GM19099 (cell line): ENCODE results near the gene TXNL1.

Experiments used
- POLR2A ChIP-seq: IDR thresholded peaks from 3 replicates; pipeline ENCODE4 v1.6.1; 2011; ENCODE audit warnings: low read depth; ENCODE audit not compliant: insufficient read length; ENCODE audit errors: extremely low read depth

TXNL1 gene

DNA sequence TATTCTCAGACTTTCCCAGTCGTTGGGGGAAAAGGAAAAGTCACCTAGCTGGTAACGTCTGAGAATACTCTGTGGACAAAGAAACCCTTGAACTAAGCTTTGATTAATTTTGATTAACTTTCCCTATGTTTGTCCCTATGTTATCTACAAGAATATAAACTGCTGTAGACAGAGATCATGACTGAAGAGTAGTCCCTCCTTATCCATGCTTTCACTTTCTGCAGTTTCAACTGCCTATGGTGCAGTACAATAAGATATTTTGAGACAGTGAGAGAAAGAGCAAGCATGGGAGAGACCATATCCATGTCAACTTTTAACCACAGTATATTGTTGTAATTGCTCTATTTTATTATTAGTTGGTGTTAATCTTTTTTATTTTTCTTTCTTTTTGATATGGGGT is 31.8 kb downstream of the TXNL1 start:
- TF ChIP-seq POLR2A = no peak

DNA sequence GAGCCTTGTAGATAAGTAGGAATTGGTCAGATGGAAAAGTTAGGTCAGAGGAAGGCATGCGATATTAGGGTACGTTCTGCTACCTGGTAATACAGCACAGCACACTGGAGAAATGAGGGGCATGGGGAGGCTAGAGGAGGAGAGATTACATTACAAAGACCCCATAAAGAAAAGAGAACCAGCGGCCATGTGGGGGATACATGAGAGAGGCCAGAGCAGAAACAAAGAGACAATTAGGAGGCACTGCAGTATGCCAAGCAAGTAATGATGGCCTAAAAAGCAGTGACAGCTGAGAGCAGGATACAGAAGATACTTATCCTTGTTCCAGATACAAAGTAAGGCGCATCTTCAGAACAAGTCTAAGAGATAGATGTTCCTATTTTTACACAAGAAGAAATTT is 40.0 kb downstream of the TXNL1 start:
- TF ChIP-seq POLR2A = no peak

DNA sequence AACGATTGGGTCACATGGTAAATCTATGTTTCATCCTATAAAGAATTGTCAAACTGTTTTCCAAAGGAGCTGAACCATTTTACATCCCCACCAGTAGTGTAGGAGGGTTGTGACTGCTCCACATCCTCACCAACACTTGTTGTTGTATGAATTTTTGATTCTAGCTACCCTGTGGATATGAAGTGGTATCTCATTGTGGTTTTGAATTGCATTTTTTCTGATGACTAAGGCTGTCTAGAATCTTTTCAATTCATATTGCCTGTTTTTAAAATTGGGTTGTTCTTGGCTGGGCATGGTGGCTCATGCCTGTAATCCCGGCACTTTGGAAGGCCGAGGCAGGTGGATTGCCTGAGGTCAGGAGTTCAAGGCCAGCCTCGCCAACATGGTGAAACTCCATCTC is 44.5 kb downstream of the TXNL1 start:
- TF ChIP-seq POLR2A = no peak

DNA sequence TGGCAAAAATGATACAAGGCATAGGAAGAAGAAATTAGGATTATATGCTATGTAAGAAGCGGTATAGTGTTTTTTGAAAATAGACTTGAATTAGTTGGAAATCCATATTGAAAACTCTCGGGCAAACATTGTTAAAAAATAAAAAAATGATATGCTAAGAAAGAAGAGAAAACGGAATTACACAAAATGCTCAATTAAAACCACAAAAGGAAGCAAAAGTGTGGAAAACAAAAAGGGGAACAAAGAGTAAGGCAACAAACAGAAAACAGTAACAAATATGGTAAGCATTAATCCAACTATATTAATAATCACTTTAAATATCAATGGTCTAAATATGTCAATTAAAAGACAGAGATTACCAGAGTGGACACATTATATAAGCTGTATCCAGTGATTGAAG is 58.4 kb downstream of the TXNL1 start:
- no peak for TF ChIP-seq POLR2A

DNA sequence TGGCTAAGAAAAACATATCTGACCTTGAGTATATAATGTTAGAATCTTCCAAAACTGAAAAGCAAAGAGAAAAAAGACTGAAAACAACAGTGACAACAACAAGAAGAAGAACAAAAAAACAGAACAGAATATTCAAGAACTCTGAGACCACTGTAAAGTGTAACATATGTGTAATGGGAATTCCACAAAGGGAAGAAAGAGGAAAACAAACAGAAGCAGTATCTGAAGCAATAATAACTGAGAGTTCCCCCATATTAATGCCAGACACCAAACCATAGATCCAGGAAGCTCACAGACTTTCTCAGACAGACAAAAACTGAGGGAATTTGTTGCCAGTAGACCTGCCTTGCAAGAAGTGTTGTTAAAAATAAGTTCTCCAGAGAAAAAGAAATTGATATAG is 58.9 kb downstream of the TXNL1 start:
- no peak for TF ChIP-seq POLR2A

DNA sequence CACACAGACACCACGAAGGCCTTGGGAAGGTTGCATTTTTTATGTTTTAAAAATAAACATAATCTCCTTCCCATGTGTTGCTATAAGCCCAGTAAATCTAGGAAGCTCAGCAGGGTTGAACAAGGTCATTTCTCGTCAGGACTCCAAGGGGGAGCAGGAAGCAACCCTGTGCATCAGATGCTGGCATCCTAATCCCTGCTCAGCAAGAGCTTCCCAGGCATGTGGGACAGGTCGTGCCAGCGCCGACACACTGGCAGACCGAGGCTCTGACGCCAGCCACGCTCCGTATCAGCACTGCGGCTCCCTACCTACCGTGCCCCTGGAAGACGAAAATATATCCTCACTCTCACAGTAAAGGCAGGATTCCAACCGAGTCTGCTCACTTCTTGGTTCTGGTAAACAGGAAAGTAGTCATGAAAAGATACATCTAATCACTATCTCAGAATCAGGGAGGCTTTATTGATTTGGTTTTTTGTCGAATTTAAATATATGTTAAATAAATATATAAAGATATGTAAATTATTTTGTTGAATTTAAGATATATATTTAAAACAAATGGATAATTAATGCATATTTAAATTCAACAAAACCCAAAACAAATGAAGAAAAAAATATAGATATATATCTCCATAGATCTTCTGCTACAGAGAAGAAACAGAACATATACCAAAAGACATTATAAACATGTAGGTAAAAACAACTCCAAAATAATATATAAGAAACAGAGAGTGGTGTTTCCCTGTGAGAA is 61.4 kb downstream of the TXNL1 start:
- TF ChIP-seq POLR2A = no peak

DNA sequence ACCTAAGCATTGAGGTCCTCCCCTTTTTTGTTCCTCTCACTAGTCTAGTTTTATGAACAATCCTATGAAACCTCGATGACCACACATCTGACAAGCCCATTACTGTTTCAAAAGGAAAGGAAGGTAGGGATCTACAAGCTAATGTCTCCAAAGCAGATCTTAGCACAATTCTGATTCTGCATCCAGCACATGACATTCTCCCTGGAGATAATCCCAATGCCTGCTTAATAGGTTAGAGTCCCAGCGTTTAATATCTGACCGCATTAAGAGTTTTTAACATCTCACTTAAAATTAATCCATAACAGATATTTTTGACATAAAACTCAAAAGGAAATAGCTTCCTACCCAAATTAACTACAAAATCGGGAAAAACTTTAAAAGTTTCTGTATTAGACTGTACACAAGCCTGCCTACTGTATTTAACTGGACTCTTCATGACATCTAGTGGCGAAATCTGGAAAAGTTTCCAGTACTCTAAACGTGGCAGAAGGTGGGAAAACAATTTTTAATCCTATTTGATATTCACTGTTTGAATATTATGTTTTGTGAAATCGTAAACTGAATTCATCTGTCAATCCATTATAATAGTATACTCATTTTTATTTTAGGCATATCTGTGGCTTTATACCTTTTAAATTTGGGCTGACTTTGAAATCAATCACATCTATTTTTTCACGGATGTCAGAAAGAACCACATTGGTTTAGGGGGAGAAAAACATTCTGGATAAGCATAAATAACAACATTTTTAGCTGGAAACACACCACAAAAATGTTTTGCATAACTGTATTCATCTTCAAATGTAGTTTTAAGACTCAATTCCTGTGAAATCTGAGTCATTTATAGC is 62.4 kb downstream of the TXNL1 start:
- no peak for TF ChIP-seq POLR2A

DNA sequence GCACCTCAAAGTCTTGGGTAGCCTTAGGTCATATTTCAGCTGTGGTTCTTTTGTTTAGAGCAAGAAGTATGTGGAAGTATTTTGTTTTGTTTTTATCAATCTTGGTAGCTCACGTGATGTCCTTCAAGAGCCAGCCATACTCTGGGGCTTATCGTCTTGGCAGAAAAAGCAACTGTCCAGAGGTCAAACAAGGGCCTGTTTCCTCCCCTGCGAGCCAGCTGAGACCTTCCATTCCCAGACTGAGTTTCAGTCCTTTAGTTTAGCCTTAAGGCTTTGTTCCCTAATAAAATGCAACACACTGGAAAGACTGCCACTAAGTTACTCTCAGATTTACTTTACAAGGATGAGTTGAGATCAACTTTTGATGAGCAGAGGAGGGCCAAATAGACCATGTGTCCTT is 63.5 kb downstream of the TXNL1 start:
- no peak for TF ChIP-seq POLR2A

DNA sequence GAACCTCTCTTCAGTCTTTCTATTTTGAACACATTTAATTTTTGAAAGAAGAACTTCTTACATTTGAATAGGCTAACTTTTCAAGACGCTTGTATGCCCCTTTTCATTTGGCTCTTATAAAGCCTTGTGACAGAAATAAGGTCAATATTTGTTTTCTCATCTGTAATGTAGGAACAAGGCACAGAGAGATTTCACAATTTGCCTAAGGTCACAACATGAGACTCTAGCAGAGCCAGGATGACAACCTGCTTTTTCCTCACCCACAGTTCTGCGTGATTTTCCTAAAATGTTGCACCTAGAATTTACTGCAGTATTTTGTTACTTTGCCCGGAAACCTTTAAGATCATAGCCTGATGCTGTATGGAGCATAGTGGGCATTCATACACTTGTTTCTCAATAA is 67.4 kb downstream of the TXNL1 start:
- no peak for TF ChIP-seq POLR2A

DNA sequence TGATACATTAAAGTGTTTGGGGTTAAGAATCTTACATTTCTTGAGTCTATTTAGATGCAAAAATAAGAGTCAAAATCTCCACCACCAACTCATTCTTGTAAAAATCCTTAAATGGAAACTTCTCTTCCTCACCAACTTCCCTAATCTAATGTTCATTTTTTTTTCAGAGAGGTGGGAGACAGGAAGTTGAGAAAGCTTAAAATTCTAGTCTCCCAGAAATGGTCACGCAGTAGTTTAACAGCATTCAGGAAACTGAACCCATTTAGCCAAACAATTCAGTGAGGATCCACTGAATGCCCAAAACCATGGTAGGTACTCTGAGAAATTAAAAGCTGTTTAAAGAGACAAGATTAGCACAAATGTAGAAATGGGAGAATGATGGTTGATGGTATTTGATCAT is 69.0 kb downstream of the TXNL1 start:
- no peak for TF ChIP-seq POLR2A

DNA sequence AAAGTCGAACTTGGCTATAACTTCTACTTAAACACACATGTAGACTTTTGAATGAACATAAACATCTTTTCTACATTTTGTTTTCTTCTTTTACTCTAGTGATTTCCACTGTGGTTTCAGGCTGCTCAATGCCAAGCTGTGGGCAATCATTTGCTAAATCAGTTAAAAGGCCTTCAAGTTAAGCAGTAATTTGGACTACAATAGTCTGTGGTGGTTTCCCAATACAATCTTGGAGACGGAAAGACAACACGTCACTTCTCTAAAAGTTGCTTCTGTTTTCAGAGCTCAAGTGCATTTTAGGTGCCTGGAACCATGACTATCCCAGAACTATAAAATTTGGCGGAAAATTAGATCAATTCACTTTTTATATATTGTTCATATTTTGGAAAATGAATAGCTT is 69.4 kb downstream of the TXNL1 start:
- TF ChIP-seq POLR2A = no peak

DNA sequence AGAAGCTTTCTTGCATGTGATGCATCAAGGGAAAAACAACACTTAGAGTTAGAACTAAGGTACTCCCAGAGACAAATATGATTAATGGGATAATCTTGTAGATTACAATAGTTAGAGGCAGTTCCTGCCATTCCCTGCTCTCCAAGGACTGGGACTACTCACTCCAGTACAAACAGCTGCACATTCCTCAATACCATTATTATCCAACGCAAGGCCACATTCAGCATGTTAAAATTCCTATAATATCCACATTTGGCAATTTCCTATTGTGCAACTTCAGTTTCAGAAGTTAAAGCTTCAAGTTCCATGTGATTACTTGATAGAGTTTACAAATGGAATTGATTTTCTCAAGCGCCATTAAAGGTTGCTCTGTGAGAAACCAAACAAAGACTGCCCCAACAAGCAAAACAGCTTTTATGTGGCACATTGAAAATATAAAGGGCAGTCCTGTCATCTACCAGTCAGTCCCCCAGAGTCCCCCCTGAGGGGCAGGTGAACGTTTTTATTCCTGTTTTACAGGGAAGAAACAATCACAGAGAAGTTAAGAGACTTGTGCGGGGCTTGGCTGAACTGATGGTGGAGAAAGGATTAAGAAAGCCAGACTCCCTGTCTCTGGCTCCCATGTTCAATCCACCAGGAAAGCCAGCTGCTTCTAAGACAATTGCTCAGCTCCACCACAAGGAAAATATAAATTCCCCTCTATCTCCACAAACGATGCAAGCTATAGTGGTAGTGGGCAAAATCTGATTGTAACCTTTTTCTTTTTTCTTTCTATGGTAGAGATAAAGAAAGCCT is 72.6 kb downstream of the TXNL1 start:
- TF ChIP-seq POLR2A = no peak

DNA sequence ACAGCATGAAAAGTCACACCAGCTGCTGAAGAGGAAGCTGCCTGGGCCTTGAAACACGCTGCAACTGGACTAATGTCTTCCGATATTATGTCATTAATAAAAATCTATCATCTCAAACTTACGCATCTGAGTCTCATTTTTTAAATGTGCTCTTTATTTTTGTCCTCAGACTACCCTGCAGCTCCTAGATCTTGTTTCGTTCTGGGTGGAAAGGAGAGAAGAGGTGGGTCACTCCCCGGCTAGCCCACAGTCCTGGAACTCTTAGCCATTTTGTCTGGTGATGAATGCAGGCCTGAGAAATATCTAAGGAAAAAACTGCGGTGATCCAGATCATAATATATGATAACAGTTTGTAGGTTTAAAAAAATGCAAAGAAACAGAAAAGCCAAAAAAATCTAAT is 73.3 kb downstream of the TXNL1 start:
- TF ChIP-seq POLR2A = no peak

DNA sequence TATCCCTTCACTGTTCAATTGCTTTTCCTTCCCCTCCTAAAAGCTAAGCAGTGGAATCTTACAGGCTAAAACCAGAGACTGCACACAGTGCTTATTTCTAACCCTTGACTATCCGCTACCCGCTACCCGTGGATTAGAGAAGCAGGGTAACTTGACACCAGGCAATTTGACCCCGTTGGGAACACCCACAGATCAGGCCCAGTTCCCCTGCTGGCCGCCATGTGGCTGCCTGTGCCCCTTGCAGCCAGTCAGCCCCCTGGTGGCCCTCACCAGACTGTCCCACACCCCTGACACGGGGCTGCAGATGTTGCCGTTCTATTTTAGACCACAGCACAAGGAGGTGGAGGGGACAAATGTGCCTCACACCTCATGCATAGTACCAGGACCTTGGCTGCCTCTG is 74.8 kb downstream of the TXNL1 start:
- no peak for TF ChIP-seq POLR2A

DNA sequence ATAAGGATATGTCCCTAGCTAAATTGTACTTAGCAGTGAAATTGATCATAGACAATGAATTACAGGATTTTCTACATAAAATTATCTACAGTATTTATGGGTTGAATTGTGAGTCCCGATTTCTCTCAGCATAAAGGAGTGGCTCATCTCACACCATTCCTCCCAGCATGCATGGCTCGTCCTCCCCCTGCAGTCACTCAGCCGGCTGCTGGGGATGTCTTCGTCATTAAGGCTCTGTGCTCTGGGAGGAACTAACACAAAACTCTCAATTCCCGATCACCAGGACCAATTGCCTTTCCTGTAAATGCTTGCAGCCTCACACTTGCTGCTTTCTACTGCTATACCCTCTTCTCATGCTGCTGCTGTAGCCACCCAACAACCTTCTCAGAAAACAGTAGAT is 75.9 kb downstream of the TXNL1 start:
- TF ChIP-seq POLR2A = no peak
